ENCODE data around the gene CDC42EP1. TPM values are rescaled to one million over a fixed set of nuclear protein-coding genes. Genes with fewer than 3 reads are reported as not detected.

CDC42EP1 gene
- total RNA-seq: 3.2 TPM

DNA sequence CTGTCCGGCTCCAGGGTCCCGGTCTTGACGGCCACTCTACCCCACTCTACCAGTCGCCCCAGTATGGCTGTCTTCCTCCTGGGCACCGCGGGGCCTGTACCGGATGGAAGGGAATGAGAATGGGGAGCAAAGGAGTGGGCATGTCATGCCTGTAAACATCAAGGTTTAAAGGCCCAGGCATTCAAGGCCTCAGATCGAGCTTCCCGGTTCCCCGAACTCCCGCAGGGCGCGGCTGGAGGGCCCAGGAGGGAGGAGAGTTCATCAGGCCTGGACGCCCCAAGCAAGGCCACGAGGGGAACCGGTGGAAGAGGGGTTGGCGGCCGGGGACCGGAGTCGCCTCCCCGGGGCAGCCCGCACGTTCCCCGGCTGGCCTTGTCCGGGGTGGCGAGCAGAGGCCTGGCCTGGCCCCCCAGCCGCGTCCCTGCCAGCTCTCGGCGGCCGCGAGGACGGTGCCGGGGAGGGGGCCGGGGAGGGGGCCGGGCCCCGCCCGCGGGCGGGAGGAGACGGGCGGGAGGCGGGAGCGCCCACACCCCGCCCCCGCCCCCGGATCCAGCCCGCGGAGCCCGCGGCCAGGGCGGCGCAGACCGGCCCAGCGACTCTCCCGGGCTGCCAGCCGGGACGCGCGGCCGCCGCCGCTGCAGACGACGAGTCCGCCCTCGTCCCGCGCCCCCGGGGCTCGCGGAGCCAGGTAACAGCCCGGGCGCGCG is at the start of gene CDC42EP1:
Gene CDC42EP1, plus strand, starts transcription at position 580 of the 707 bp plus-strand sequence. CDS start 5,870 bp downstream, outside the sequence.

DNA sequence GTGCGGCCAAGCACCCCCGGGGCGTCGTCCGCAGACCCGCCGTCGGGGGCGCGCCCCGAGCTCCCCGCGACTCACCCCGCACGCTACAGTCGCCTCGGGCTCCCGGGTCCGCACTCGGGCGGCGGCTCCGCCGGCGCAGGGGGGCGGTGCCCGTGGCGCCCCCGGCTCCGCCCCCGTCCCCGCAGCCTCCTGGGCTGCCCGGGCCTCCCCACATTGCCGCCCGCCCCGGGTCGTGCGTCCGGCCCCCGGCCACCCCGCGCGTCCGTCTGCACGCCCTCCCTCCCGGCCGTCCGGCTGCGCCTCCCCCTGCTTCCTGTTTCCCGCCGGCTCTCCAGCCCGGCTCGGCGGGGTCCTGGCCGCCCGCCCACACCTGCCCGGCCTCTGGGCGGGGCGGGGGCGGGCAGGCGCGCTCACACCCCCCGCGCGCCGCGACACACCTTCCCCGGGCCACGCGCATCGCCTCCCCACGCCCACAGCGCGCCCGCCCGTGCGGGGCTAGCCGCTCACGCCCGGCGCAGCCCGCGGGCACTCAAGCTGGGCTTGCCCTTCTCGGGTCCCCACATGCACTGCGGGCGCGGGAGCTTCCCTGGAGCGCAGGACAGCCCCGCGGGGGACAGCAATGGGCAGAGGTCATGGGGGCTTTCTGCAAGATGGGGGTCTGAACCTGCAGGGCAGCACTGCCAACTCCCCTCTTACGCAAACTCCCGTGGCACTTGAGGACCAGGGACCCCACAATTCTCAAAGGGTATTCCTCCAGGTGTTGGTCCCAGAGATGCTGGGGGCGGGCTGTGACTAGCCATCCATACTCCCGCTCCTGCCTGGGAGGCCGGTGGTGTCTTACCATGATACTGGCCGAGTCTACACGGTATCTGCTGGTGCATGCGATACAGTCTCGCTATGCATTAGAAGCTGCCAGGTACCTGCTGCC is 40.7 kb upstream of the CDC42EP1 start, which contains the start of gene CARD10:
Gene CARD10, minus strand, starts transcription at position 148 of the 928 bp plus-strand sequence. CDS start 215 bp downstream, outside the sequence.

DNA sequence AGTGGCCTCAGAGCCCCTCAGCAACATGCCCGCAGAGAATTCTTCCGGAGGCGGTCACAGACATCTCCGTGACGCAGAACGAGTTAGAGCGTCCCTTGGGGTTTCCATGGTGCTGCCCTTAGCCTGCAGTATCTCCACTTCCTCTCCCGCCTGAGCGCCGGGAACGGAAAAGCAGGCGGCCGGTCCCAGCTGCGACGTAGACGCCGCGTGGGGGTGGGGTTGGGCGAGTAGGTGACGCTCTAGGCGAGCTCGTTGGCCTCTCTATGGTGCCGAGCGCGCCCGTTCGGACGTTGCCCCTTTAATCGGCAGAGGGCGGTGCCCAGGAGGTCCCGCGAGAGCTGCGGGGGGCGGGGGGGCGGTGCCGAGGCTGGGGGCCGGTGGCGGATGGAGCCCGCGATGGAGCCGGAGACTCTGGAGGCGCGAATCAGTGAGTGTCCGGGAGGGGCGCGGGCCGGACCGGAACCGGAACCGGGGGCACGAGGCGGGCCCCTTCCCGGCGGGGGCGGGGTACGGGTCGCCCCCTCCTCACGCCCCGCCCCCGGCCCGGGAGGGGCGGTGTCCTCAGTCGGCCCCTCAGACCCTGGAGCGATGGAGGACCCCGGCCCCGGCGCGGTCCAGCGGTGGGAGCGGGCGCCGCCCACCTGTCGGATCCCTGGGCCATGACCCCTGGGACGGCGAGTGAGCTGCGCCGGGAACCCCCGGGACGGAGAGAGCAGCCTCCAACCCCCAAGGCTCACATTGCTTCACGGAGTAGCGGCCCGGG is 48.4 kb downstream of the CDC42EP1 start, which contains the start of gene GGA1:
Gene GGA1, plus strand, starts transcription at position 358 of the 763 bp plus-strand sequence. Its CDS starts 27 bp downstream, at position 385.

Small RNAs within 50 kb of the gene (small RNA-seq; reads per million reads assigned to genes)
- gene RF00017: not detected

Other genes with a start within 250 kb of the CDC42EP1 start
- gene ELFN2, start 133.0 kb upstream of the CDC42EP1 start, total RNA-seq: 16.8 TPM
- 4.2 TPM for gene MFNG, start 74.1 kb upstream of the CDC42EP1 start, total RNA-seq
- 4.6 TPM for gene CARD10, start 41.1 kb upstream of the CDC42EP1 start, total RNA-seq
- gene LGALS2, start 19.6 kb downstream of the CDC42EP1 start, total RNA-seq: not detected
- 37.6 TPM for gene GGA1, start 48.4 kb downstream of the CDC42EP1 start, total RNA-seq
- 0.92 TPM for gene SH3BP1, start 79.2 kb downstream of the CDC42EP1 start, total RNA-seq
- 56.1 TPM for gene PDXP, start 98.2 kb downstream of the CDC42EP1 start, total RNA-seq
- 107 TPM for gene LGALS1, start 115.2 kb downstream of the CDC42EP1 start, total RNA-seq
- gene NOL12, start 125.9 kb downstream of the CDC42EP1 start, total RNA-seq: 15.0 TPM
- 16.1 TPM for gene TRIOBP, start 136.6 kb downstream of the CDC42EP1 start, total RNA-seq
- gene GCAT, start 247.5 kb downstream of the CDC42EP1 start, total RNA-seq: 13.8 TPM